Measurements from ENCODE around the gene MAP3K4.
"Not testable (repeated sequence)": the region's sequence is repeated elsewhere in the genome, so short reads cannot be mapped to it uniquely, and the experiment has no call there.

MAP3K4 gene

DNA sequence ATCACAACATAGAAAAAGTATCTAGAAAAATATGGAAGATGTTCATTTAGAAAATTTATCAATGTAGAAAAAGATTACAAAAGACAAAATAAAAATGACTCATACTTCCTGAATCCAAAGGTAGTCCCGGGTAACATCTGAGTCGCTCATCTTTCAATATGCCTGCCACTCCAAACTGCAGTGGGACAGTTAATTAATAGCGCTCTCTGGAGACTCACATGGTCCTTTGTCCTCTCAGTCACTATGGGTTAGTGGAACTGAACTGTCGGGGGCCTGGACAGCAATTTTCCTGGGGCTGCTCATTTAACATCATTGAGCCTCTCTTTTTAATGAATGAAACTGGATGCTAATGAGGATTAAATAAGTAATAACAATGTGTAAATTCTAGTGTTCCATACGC lies 103.4 kb downstream of the MAP3K4 start:
- DNase-seq = no peak

DNA sequence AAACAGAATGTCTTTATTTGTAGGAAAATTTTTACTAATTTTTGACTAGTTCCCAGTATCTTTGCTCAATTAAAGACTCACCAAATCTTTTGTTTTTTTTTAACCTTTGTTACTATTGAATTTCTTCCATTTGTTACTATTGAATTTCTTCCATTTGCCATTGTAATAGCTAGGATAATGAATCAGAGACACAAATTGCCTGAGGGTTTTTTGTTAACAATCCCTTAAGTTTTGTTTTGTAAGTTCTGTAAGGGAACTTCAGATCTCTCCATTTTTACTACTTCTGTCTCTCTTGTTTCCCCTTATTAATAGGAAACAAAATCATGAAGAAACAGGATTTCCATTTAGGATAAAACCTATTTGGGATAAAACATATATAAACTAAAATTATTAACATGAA lies 104.3 kb downstream of the MAP3K4 start:
- no peak for DNase-seq

DNA sequence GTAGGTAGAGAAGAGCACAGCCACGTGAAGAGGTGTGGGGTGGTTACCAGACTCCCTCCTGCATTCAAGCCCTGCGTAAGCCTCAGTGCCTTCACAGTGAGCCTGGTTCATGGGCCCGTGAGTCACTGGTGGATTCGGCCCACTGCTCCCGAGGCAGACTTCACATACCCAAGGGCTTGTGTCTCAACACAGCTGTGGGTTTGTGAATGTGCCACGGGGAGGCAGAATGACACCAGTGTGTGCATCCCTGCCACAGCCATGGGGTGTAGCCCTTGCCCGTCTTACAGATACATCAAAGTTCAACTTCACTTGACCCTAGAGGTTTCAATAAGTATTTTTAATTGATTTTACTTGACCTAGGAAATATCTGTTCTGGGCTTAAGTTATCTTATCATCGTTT lies 108.5 kb downstream of the MAP3K4 start:
- DNase-seq = no peak

DNA sequence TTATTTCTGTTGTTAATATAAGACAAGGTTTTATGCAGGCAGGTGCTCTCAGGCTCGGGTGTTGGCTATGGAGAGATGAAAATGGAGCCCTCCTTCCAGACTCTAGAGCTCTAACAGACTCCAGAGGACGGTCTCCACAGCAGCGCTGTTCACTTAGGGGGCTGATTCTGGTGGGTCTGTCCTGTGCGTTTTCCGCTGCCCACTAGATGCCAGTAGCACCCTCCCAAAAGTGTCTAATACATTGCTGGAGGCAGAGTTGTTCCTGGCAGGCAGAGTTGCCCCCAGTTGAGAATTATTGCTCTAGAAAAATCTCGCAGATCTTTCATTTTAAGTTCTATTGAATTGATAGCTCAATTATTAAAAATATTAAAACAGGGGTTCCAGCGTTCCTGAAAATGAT lies 109.9 kb downstream of the MAP3K4 start:
- DNase-seq = no peak

DNA sequence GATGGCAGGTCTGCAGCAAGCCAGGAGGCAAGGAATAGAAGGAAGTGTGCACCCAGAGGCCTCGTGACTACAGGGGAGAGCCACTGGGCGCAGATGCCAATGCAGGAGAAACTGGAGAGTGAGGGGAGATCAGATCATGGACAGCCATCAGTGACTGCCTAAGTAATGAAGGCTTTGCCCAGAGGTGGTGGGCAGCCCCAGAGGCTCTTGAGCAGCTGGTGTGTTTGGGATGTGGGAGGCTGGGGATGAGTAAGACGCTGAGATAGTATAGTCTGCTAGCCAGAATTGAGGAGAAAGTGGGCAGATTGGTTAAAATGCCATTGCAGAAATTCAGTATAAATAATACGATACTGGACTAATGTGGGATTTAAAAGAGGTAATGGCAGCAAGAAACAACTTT lies 111.9 kb downstream of the MAP3K4 start:
- no peak for DNase-seq

DNA sequence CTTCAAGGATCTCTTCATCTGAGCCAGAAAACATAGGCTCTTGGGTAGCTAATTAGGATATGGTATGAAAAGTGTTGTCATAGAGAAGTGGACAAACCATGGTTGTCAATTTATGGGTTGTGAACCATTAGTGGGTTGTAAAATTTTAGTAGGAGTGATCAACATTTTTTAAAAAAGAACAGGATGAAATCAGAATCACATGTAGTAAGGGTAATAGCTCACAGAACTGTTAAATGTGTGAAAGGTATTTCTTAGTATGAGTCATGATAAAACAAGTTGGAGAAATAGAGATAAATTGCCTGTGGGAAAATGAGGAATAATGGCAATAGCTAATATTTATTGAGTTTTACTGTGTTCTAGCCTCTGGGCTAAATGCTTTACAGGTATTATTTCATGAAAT lies 113.4 kb downstream of the MAP3K4 start:
- DNase-seq = no peak

DNA sequence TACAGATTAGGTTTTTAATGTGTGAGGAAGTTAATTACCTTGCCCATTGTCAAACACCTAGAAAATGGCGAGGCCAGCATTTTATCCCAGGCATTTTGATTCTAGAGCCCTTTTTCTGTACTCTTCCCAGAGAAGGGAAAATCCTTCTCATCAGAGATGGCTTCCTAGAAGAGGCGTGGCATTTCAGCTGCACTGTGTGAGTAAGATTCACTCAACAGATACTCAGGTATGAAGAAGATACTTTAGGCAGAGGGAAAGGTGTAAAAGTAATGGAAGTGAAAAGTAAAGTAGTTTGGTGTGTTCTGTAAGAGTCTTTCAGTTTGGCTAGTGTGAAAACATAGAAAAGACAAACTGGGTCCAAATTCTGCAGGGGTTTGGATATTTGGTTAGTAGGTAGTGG lies 113.8 kb downstream of the MAP3K4 start:
- DNase-seq = no peak

DNA sequence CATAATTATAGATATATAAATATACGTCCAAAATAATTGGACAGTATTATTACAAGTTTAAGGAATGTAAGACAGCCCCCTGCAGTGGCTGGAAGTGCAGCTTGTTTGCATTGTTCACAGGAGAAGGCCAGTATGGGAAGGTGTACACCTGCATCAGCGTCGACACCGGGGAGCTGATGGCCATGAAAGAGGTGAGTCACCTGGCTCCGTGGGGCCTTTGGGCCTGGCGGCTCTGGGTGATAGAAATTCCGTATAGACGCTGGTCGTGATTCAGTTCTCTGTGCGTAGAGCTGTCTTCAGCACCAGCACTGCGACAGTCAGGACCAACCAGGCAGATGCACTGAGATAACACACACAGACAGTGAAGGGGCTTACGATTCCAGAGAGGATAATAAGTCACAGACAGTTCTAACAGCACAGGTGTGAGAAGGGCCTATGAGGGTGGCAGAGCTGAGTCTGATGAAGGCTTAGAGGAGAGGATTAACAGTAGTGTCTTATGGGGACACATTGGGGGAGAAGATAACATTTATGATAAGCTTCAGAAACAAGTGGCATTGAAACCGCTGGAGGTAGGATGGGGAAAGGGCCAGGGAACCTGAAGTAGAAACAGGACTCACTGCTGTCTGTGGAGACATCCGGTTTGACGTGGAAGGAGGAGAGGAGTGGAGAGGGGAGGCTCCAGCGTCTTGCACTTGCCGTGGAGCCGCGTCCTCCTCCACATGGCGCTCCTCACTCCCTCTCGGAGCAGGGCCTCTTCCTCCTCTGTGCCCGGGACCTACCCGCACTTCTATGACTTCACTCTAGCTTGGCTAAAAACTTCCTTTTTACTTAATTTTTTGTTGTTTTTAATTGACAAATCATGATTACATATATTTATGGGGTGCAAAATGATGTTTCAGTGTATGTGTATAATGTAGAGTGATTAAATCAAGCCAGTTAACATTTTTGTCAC lies 116.5 kb downstream of the MAP3K4 start:
- DNase-seq = no peak

DNA sequence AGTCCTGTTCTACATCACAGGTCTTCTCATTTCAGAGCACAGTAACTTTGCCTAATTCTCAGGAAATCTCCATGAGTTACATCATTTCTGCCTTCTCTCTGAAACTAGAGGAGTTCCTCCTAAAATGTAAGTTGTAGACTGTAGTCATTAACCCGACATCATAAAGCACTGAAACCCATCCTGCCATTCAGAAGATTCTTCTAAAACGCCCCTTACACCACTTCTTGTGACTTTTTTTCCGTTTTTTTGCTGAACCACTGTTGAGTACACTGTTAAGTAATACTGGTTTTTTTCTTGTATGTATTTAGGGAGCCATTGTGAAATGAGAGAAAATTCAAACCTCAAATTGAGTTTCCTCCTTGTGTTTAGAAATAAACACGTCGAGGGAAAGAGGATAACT lies 117.3 kb downstream of the MAP3K4 start:
- no peak for DNase-seq

DNA sequence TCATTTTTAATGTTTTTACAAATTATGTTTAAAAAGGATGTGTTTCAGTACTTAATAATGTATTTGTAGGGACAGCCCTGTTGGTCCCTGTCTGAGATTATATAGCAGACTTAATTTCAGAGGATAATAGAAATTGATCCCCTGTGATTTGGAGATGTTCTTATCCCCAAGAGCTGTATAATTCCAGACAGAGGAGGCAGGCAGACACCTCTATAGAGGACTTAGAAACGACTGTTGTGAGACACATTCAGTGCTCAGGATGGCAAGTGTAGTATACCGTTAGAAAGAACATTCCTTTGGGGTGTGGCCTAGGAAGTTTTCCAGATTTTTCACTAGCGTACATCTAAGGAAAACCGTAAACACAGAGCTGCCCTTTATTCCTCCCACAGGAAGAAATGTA lies 117.8 kb downstream of the MAP3K4 start:
- no peak for DNase-seq

DNA sequence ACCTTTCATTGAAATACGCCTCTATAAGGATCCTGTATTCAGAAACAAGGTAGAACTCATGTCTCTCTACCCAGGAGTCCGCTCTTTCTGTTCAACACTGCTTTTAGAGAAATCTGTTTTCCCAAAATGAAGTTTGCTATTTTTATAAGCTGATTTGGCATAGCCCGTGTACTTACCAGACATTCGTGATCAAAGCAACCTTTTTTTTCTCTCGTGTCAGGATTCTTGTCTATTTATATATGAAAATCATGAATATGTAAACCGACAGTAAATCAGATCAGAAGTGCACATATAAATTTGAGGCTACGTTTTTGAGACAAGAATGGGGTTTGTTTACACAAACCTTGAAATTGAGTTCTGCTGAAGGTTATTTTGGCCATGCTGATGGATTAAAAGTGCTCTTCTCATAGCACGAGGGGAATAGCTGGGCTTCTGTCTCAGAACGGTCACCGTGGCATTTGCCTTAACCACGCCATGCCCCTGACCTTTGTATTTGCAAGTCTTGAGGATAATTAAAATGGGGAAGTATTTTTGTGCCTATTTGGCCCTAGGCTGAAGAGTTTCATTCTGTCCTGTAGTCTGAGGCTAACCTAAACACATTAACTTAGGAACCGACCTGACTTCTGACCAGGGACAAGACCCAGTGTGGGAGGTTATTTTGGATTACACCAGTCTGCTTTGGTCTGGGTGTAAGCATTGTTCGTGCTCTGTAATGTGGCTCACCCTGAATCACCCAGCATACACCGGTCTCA lies 118.6 kb downstream of the MAP3K4 start:
- no peak for DNase-seq

DNA sequence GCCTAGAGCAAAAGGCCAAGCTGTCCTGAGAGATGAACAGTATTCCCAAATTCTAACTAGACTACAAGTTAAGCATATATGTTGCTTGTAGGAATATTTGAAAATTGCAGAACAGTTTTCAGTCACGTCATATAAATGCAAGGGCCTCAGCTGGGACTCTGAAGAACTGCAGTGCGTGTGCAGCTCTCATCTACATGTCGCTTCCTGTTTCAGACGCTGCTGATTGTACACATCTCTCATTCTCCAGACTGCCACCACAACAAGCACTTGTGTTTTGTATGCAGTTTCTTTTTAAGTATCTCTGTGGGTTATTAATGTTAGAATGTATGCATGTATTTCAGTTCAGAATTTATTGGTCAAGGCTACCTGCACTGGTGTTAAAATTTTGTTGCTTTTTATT lies 119.7 kb downstream of the MAP3K4 start:
- no peak for DNase-seq

DNA sequence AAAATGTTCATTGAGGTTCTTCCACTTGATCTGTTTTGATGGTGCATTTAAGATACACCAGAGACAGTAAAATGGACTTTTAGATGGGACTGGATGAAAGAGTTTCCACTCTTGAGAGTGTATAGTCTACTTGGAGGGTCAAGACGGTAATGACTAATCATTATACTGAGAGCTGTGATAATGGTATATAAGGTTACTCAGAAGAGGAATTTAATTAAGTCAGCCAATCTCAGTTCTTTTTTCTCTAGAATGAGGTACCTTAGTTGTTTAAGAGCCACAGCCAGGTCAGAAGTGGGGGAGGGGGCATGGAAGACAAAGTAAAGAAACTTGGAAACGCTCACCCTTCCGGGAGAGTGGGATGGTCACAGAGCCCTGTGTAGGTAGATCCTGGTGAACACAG lies 123.9 kb downstream of the MAP3K4 start:
- no peak for DNase-seq

DNA sequence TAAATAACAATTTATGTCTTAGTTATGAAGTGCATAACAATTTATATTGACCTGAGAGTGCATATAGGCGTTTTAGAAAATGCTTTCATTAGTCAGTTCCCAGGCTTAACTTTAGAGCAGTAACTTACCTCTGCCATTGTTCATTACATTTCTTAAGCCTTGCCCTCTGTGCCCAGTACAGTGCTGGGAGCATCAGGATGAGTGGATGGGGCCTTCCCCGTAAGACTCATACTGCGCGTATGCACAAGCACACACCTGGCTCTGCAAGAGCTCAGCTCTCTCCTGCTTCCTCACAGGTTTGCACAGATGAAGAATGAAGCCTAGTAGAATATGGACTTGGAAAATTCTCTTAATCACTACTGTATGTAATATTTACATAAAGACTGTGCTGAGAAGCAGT lies 125.0 kb downstream of the MAP3K4 start:
- DNase-seq = no peak

DNA sequence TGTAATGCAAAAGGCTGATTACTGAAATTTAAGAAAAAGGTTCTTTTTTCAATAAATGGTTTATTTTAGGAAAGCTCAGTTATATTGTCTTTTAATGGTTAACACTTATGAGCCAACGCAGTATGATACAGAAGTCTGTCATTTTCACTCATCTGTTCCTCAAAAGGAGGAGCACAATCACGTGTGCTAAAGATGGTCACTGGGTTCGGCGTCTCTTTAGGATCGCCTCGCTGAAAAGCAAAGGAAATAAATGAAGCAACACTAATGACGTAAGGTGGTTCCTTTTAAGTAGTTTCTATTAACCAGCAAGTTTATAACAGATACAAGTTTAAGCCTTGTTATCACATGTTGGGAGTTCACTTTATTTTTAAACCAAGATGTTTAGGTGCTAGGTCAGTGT lies 125.7 kb downstream of the MAP3K4 start:
- DNase-seq = no peak

DNA sequence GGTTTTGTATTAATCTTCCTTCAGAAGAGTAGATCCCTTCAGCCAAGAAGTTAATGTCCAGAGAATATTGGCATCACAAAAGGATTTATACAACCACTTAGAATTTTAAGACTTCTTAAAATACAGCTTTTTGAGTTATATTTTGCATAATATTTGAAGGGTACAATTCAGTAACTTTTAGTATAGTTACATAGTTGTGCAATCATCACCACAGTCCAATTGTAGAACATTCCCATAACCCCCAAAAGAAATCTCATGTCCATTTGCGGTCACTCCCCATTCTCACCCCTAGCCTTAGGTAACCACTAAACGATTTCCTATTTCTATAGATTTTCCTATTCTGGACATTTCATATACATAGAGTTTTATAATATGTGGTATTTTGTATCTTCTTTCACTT lies 126.4 kb downstream of the MAP3K4 start:
- DNase-seq = no peak

DNA sequence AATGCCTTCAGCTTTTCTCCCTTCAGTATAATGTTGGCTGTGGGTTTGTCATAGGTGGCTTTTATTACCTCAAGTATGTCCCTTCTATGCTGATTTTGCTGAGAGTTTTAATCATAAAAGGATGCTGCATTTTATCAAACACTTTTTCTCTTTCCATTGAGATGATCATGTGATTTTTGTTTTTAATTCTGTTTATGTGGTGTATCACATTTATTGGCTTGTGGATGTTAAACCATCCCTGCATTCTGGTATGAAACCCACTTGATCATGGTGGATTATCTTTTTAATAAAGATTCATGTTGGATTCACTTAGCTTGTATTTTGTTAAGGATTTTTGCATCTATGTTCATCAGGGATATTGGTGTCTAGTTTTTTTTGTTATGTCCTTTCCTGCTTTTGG lies 131.8 kb downstream of the MAP3K4 start:
- DNase-seq = not testable (repeated sequence)

DNA sequence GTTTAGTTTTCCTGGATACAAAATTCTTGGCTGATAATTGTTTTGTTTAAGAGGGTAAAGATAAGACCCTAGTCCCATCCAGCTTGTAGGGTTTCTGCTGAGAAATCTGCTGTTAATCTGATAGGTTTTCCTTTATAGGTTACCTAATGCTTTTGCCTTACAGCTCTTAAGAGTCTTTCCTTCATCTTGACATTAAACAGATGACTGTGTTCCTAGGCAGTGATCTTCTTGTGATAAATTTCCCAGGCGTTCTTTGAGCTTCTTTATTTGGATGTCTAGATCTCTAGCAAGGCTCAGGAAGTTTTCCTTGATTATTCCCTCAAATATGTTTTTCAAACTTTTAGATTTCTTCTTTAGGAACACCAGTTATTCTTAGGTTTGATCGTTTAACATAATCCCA lies 134.0 kb downstream of the MAP3K4 start:
- no peak for DNase-seq

DNA sequence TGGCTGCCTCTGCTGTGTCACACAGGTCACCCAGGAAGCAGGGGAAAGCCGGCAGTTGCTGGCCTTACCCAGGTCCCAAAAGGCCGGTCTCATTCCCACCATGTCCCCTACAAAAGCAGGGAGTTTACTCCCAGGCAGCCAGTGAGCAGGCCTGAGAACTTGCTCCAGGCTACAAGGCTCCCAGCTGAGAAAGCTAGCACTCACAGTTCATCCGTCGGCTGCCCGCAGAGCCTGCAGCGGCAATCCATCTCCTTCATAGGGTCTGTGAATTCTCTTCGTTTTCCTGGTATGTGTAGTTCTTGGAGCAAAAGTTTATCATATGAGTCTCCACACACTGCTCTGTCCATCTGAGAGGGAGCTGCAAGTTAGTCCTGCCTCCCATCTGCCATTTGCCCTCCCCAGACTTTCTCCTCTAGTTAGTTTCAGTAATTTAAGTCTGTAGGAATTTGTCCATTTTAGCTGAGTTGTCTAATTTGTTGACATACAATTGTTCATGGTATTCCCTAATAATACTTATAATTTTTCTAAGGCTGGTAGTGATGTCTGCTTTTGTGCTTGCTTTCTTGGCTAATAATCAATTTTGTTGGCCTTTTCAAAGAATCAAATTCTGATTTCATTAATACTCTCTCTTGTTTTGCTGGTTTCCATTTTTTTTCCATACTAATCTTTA lies 135.6 kb downstream of the MAP3K4 start:
- DNase-seq = no peak

DNA sequence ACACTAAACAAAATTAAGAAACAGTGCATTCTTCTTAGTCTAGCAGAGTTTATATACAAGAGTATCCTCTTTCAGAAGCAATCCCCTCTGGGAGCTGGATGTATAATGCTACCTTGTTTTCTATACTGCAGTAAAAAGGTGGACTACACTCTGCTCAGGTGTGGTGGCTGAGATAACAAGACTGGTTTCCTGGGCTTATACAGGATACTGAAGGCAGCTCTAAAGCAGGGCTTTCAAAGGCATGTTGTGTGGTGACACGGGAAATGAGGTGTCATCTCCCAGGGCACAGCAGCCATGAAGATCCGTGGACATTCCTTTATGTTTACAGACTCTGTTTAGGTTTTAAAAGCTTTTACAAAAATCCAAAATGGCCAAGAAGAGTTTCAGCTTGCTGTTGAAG lies 136.7 kb downstream of the MAP3K4 start:
- DNase-seq = no peak

DNA sequence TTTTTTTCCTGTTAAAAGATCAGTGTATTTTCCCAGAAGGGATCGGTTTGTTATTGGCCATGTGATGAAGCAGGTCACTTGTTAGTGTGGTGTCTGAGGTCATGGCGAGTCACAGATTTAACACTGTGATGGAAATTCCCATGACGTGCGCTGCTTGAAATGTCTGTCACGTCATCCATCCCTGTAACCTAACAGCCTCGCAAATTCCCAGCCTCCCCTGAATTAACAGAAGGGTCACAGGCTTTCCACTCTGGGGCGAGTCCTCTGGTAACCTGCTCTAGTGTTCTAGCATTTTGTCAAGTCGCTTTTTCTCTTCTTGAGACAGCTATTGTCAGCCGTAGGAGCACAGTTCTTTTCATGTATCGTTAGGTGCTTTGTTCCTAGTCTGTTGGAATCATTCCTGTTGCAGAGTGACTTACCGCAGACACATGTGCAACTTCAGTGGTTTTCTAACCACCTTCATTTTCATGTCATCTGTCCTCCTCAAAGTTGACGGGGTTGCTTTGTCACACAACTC lies 137.2 kb downstream of the MAP3K4 start:
- no peak for DNase-seq

DNA sequence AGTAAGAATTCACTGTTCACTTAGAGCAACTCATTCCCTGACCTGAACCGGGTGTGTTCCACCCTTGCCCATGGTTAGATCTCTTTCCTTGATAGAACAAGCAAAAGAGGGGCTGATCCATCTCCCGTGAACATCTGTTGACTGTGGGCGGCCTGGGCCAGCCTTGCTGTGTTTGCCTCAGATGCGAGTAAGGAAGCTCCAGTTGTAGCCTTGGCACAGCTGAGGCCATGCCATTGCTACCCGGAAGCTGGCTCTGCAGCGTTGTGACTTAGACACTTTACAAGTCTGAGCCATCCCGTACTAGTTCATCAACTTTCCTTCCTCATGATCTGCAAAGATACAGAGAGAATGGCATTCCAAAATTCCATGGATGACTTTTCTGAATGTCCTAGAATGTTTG lies 139.0 kb downstream of the MAP3K4 start:
- DNase-seq = no peak

DNA sequence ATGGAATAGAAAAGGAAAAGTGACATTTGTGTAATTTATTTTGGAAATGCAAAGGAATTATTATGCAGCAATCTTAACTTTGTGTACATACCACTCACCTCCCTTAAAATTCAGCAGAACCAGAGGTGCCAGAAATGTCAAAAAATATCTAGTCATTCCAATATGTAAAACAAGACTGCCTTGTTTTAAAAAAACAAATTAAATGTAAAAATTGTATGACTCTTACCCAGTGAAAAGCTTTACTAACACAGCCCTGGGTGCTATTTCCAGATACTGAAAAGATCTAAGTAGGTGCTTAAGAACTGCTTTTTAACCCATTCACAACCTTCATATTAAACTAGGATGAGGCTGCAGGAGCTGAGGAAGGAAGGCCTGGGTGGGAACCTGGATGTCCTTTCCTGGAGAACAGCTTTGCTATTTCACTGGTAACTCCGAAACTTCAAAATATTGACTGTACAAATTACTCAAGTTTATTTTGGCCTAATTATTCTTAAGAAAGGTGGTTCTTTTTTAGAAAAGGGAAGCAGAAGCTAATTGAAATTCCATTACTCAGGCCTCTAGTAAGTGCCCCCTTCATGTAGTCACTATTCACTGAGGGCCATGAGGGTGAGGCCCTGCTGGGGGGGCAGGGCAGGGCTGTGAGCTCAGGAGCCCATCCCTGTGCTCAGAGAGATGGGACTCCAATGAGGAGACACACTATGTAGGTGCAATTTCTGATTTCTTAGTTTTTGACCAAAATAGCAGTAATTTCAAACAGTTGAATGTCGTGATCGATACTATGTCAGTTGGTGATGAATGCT lies 139.6 kb downstream of the MAP3K4 start:
- DNase-seq = no peak
